HEK293T (cell line): ENCODE data around the gene SCN4A.

Source experiments
- CTCF ChIA-PET: fragments of 350-600 bp; formaldehyde crosslinking; extraction: SDS; loops from one replicate; lab custom pipeline; 2021; ENCODE audit warnings: antibody characterized with exemption, inconsistent platforms; lab: Yijun Ruan, JAX
- POLR2A ChIA-PET: fragments of 350-600 bp; formaldehyde crosslinking; extraction: SDS; loops from one replicate; lab custom pipeline; 2020; ENCODE audit warnings: antibody characterized with exemption, inconsistent platforms; lab: Yijun Ruan, JAX
- DNase-seq: peaks from one replicate; pipeline ENCODE4 v3.0.0; 2012; ENCODE audit warnings: mixed read lengths; ENCODE audit errors: extremely low spot score
- ARNT ChIP-seq: fragments of 450-650 bp; IDR thresholded peaks from 2 replicates; pipeline ENCODE4 v1.6.1; 2017; ENCODE audit warnings: mild to moderate bottlenecking
- BHLHE40 ChIP-seq: fragments of 450-650 bp; IDR thresholded peaks from 2 replicates; pipeline ENCODE4 v1.6.1; 2016; ENCODE audit warnings: mild to moderate bottlenecking, moderate library complexity, borderline replicate concordance
- CTBP1 ChIP-seq: fragments of 450-650 bp; IDR thresholded peaks from 2 replicates; pipeline ENCODE4 v1.6.1; 2016; ENCODE audit warnings: borderline replicate concordance
- ELF4 ChIP-seq: fragments of 450-650 bp; IDR thresholded peaks from 2 replicates; pipeline ENCODE4 v1.6.1; 2017; ENCODE audit warnings: antibody characterized with exemption
- FOXA1 ChIP-seq: fragments of 450-650 bp; IDR thresholded peaks from 2 replicates; pipeline ENCODE4 v1.6.1; 2016; ENCODE audit warnings: mild to moderate bottlenecking
- FOXK2 ChIP-seq: fragments of 450-650 bp; IDR thresholded peaks from 2 replicates; pipeline ENCODE4 v1.6.1; 2016; ENCODE audit warnings: mild to moderate bottlenecking
- FOXM1 ChIP-seq: fragments of 450-650 bp; IDR thresholded peaks from 2 replicates; pipeline ENCODE4 v1.6.1; 2017; ENCODE audit warnings: mild to moderate bottlenecking, borderline replicate concordance
- HDGF ChIP-seq: fragments of 450-650 bp; IDR thresholded peaks from 2 replicates; pipeline ENCODE4 v1.6.1; 2017; ENCODE audit warnings: antibody characterized with exemption, borderline replicate concordance
- L3MBTL2 ChIP-seq: fragments of 450-650 bp; conservative IDR thresholded peaks from 2 replicates; pipeline ENCODE4 v1.6.1; 2016; ENCODE audit warnings: mild to moderate bottlenecking
- LEF1 ChIP-seq: fragments of 450-650 bp; IDR thresholded peaks from 2 replicates; pipeline ENCODE4 v1.6.1; 2017; ENCODE audit warnings: mild to moderate bottlenecking, borderline replicate concordance
- NFRKB ChIP-seq: fragments of 450-650 bp; IDR thresholded peaks from 2 replicates; pipeline ENCODE4 v1.6.1; 2016; ENCODE audit warnings: mild to moderate bottlenecking, moderate library complexity
- SP1 ChIP-seq: fragments of 450-650 bp; IDR thresholded peaks from 2 replicates; pipeline ENCODE4 v1.6.1; 2017
- SUZ12 ChIP-seq: fragments of 450-650 bp; IDR thresholded peaks from 2 replicates; pipeline ENCODE4 v1.6.1; 2016; ENCODE audit warnings: mild to moderate bottlenecking
- TARDBP ChIP-seq: fragments of 450-650 bp; IDR thresholded peaks from 2 replicates; pipeline ENCODE4 v1.6.1; 2016
- ZNF384 ChIP-seq: fragments of 450-650 bp; IDR thresholded peaks from 2 replicates; pipeline ENCODE4 v1.6.1; 2016
- TF ChIP-seq, protein P1 (sequence below): fragments of 450-650 bp; IDR thresholded peaks from 2 replicates; pipeline ENCODE4 v1.6.1; 2016

SCN4A gene

GRCh38 chr17:63939401-63939800 lies 33.3 kb downstream of the SCN4A start:
- DNase-seq: no peak
- POLR2A ChIA-PET: no interaction called here
- CTCF ChIA-PET: interaction anchor here (1.1 kb wide), 1 partner anchor 86 kb away, joined by 4 read pairs; no protein-coding TSS in a partner anchor
- TF ChIP-seq FOXM1: no peak
- no peak for TF ChIP-seq FOXK2
- no peak for TF ChIP-seq LEF1
- no peak for TF ChIP-seq HDGF

GRCh38 chr17:63937920-63938319 lies 34.8 kb downstream of the SCN4A start:
- ChIA-PET CTCF (interaction anchor here (0.6 to 1.2 kb wide), 2 partner anchors 9 to 382 kb away, joined by 3 to 6 read pairs; no protein-coding TSS in a partner anchor), POLR2A (no interaction called here)
- DNase-seq: no peak
- TF ChIP-seq LEF1 (no peak), TARDBP (no peak), ZNF384 (no peak), ARNT (no peak), FOXA1 (no peak), HDGF (no peak), SUZ12 (no peak), L3MBTL2 (no peak), NFRKB (no peak), FOXM1 (no peak), SP1 (no peak), ELF4 (no peak), CTBP1 (no peak), BHLHE40 (no peak), FOXK2 (no peak)
- TF ChIP-seq, protein P1, sequence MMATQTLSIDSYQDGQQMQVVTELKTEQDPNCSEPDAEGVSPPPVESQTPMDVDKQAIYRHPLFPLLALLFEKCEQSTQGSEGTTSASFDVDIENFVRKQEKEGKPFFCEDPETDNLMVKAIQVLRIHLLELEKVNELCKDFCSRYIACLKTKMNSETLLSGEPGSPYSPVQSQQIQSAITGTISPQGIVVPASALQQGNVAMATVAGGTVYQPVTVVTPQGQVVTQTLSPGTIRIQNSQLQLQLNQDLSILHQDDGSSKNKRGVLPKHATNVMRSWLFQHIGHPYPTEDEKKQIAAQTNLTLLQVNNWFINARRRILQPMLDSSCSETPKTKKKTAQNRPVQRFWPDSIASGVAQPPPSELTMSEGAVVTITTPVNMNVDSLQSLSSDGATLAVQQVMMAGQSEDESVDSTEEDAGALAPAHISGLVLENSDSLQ: no peak

DNA sequence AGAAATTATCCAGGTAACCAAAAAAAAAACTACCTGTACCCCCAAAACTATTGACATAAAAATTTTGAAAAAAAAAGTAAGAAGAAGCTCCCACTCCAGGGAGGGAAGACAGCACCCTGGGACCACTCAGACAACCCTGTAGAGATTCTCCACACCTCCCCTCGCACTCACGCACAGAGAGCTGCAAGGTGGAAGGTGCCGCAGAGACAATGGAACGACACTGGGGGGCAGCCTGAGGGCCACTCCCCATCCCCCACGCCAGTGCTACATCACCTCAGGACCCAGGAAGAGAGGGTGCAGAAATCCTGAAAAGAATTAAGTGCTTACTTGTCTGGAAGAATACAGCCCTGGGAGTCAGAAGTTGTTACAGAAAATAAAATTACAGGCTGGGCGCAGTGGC lies 35.4 kb downstream of the SCN4A start:
- no peak for TF ChIP-seq FOXM1
- TF ChIP-seq FOXA1: no peak
- TF ChIP-seq CTBP1: no peak
- no peak for TF ChIP-seq HDGF
- TF ChIP-seq BHLHE40: no peak
- no peak for TF ChIP-seq NFRKB
- TF ChIP-seq L3MBTL2: no peak
- no peak for TF ChIP-seq TARDBP
- no peak for TF ChIP-seq ELF4
- TF ChIP-seq, protein P1: no peak
- no peak for TF ChIP-seq ARNT
- POLR2A ChIA-PET: no interaction called here
- CTCF ChIA-PET: interaction anchor here (1.0 to 1.2 kb wide), 2 partner anchors 9 to 57 kb away, joined by 3 to 6 read pairs; no protein-coding TSS in a partner anchor
- no peak for DNase-seq

DNA sequence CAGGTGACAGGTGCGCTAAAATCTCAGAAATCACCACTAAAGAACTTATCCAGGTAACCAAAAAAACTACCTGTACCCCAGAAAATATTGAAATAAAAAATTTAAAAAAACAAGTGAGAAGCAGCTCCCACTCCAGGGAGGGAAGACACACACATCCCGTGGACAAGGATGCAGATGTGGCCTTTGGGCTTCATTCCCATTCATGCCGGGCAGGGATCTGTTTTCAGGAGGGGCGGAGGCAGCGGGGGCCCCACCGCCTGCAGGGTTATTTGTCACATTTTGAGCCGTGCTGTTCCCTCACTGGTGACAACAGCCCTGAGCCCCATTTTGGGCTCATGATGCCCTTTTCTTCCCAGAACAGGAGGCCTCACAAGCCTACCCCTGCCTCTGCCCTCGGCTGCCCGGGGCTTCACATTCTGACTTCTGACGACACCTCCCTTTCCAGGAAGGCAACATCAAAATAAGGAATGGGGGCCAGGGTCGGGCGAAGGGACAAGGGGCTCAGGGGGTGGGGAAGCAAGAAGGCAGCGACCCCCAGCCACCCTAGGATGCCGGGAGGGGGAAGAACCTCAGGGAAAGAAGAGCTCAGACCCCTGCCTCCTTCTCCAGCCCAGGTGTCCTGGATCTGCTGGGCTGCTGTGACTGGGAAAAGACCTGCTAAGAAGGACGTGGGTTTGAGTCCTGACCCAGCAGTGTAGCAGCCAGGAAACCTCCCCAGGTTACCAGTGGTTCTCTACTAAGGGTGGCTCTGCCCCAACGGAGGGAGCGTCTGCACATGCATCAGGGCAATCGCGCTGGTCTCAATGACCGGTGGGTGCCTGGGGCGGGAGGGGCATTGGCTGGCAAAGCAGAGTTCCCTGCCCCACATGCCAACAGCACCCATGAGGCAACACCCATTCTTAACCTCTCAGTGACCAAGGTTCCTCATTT lies 38.3 kb downstream of the SCN4A start:
- TF ChIP-seq FOXM1 (no peak), FOXA1 (no peak), L3MBTL2 (no peak), SUZ12 (no peak)
- CTCF ChIA-PET: interaction anchor here (1.1 kb wide), 1 partner anchor 12 kb away, joined by 4 read pairs; no protein-coding TSS in a partner anchor
- no peak for DNase-seq
- POLR2A ChIA-PET: no interaction called here

DNA sequence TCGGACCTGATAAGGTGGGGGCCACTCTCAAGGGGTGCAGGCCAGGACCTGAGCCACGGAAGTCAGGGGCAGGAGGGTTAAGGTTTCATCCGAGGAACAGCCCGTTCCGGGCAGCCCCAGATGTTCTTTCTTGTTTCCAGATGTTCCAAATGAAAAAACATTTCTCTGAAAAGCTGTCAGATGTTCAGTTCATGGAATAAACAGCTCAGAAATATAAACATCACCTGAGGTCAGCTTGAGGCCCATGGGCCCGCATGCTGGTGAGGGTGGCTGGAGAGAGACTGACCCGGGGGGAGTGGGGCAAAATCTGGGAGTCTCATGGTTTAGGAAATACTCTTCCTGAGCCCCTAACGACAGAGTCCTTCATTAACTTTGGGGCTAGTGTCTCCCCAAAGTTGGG lies 39.1 kb downstream of the SCN4A start:
- ChIA-PET POLR2A (no interaction called here), CTCF (interaction anchor here (1.1 kb wide), 1 partner anchor 13 kb away, joined by 4 read pairs; no protein-coding TSS in a partner anchor)
- TF ChIP-seq ARNT (no peak), BHLHE40 (no peak), TARDBP (no peak), SP1 (no peak), CTBP1 (no peak), ZNF384 (no peak), ELF4 (no peak), SUZ12 (no peak), HDGF (no peak), LEF1 (no peak), FOXA1 (no peak), FOXK2 (no peak), L3MBTL2 (no peak), FOXM1 (no peak), NFRKB (no peak)
- TF ChIP-seq, protein P1: no peak
- no peak for DNase-seq

- TF ChIP-seq SUZ12 (no peak), FOXM1 (no peak), BHLHE40 (no peak), TARDBP (no peak), NFRKB (no peak), FOXA1 (no peak)
- DNase-seq: no peak
- CTCF ChIA-PET: no interaction called here
- POLR2A ChIA-PET: no interaction called here
Measured at GRCh38 chr17:63932721-63933120, 40.0 kb downstream of the SCN4A start.
